IMR-90 (cell line): ENCODE data around the gene TECPR2. TPM values are rescaled to one million over a fixed set of nuclear protein-coding genes. Genes with fewer than 3 reads are reported as not detected.

Experiments used
- ATAC-seq: fragments of 200-7000 bp; cut with Tn5 transposase; 2 replicates; pipeline ENCODE4 v1.9.1; 2020; ENCODE audit warnings: low read depth, mild to moderate bottlenecking, moderate library complexity
- BruUV-seq: library from RNA; stranded (reverse); fragments of 400-500 nt; replicated peaks from 2 replicates; lab custom pipeline; 2021; lab: Mats Ljungman, UMichigan
- CTCF ChIA-PET: fragments of 300-600 bp; formaldehyde crosslinking; extraction: SDS; loops from one replicate; lab custom pipeline; 2021; ENCODE audit warnings: antibody characterized with exemption; lab: Yijun Ruan, JAX
- POLR2A ChIA-PET: fragments of 300-600 bp; sonication (Branson Sonifier 250); formaldehyde crosslinking; loops from one replicate; lab custom pipeline; 2022; ENCODE audit warnings: antibody characterized with exemption; ENCODE audit not compliant: unreplicated experiment; lab: Charles Lee
- DNase-seq: peaks from one replicate; pipeline ENCODE4 v3.0.0; 2013
- H2AFZ ChIP-seq: replicated peaks from 2 replicates; pipeline ENCODE3; 2013; ENCODE audit warnings: low read length, mild to moderate bottlenecking; ENCODE audit not compliant: poor library complexity
- H2AK5ac ChIP-seq: 2 replicates; pipeline ENCODE4 v1.6.1; 2013; ENCODE audit warnings: low read depth, low read length, inconsistent platforms
- H2AK9ac ChIP-seq: replicated peaks from 2 replicates; pipeline ENCODE3; 2013; ENCODE audit warnings: mild to moderate bottlenecking, low read depth, low read length, moderate library complexity; ENCODE audit not compliant: poor library complexity
- H2BK120ac ChIP-seq: 2 replicates; pipeline ENCODE4 v1.6.1; 2013; ENCODE audit warnings: low read depth, low read length, inconsistent platforms
- H2BK15ac ChIP-seq: 3 replicates; pipeline ENCODE4 v1.6.1; 2013; ENCODE audit warnings: low read depth, low read length, inconsistent platforms
- H2BK20ac ChIP-seq: 2 replicates; pipeline ENCODE4 v1.6.1; 2013; ENCODE audit warnings: low read depth, mild to moderate bottlenecking, inconsistent platforms, low read length, moderate library complexity
- H2BK5ac ChIP-seq: 2 replicates; pipeline ENCODE4 v1.6.1; 2013; ENCODE audit warnings: mild to moderate bottlenecking, low read depth, low read length, inconsistent platforms; ENCODE audit not compliant: poor library complexity, severe bottlenecking
- H3K14ac ChIP-seq: replicated peaks from 2 replicates; pipeline ENCODE4 v1.6.1; 2013; ENCODE audit warnings: low read depth, low read length, inconsistent platforms
- H3K18ac ChIP-seq: 2 replicates; pipeline ENCODE4 v1.6.1; 2013; ENCODE audit warnings: low read depth, low read length, control low read depth
- H3K23ac ChIP-seq: 2 replicates; pipeline ENCODE4 v1.6.1; 2013; ENCODE audit warnings: low read depth, low read length, inconsistent platforms
- H3K27ac ChIP-seq: 2 replicates; pipeline ENCODE4 v1.5.1; 2013; ENCODE audit warnings: mild to moderate bottlenecking, control low read depth, low read length; ENCODE audit not compliant: insufficient read depth
- H3K27me3 ChIP-seq: 2 replicates; pipeline ENCODE4 v1.6.1; 2013; ENCODE audit warnings: low read length; ENCODE audit not compliant: control insufficient read depth, insufficient read depth
- H3K36me3 ChIP-seq: 2 replicates; pipeline ENCODE4 v1.6.1; 2013; ENCODE audit warnings: low read length, mixed read lengths; ENCODE audit not compliant: control insufficient read depth, insufficient read depth
- H3K4ac ChIP-seq: 2 replicates; pipeline ENCODE4 v1.6.1; 2013; ENCODE audit warnings: low read depth, low read length, inconsistent platforms
- H3K4me1 ChIP-seq: 2 replicates; pipeline ENCODE4 v1.6.1; 2013; ENCODE audit warnings: low read length, mixed read lengths; ENCODE audit not compliant: control insufficient read depth, insufficient read depth
- H3K4me2 ChIP-seq: 2 replicates; pipeline ENCODE4 v1.6.1; 2013; ENCODE audit warnings: low read depth, mild to moderate bottlenecking, control low read depth, low read length, moderate library complexity
- H3K4me3 ChIP-seq: 2 replicates; pipeline ENCODE4 v1.5.1; 2013; ENCODE audit warnings: low read depth, mild to moderate bottlenecking, control low read depth, low read length, moderate library complexity; ENCODE audit not compliant: insufficient read depth
- H3K56ac ChIP-seq: 2 replicates; pipeline ENCODE4 v1.6.1; 2013; ENCODE audit warnings: low read length, inconsistent platforms; ENCODE audit not compliant: insufficient read depth; ENCODE audit errors: extremely low read depth
- H3K79me1 ChIP-seq, 2 experiments: 2 replicates each; pipeline ENCODE4 v1.6.1; 2013; ENCODE audit warnings: low read length in 2 of 2, inconsistent platforms in 1 of 2, low read depth in 1 of 2
- H3K9ac ChIP-seq: 2 replicates; pipeline ENCODE4 v1.6.1; 2013; ENCODE audit warnings: low read depth, low read length, control low read depth
- H3K9me1 ChIP-seq: 2 replicates; pipeline ENCODE4 v1.6.1; 2013; ENCODE audit warnings: low read length, inconsistent platforms; ENCODE audit not compliant: insufficient read depth
- H3K9me3 ChIP-seq: 2 replicates; pipeline ENCODE4 v1.6.1; 2013; ENCODE audit warnings: low read length; ENCODE audit not compliant: control insufficient read depth, insufficient read depth
- H4K20me1 ChIP-seq: 2 replicates; pipeline ENCODE4 v1.6.1; 2013; ENCODE audit warnings: low read length, inconsistent platforms; ENCODE audit not compliant: insufficient read depth
- H4K5ac ChIP-seq: 2 replicates; pipeline ENCODE4 v1.6.1; 2013; ENCODE audit warnings: mild to moderate bottlenecking, low read depth, low read length, control low read depth
- H4K8ac ChIP-seq, 2 experiments: 2 replicates each; pipeline ENCODE4 v1.6.1; 2013; ENCODE audit warnings: low read depth in 2 of 2, low read length in 2 of 2, control low read depth in 1 of 2, inconsistent platforms in 1 of 2
- H4K91ac ChIP-seq: 2 replicates; pipeline ENCODE4 v1.6.1; 2013; ENCODE audit warnings: low read depth, low read length, inconsistent platforms; ENCODE audit not compliant: insufficient read depth
- BHLHE40 ChIP-seq: fragments of 150-350 bp; IDR thresholded peaks from 2 replicates; pipeline ENCODE4 v1.6.1; 2016; ENCODE audit warnings: mild to moderate bottlenecking, low read depth, low read length
- CEBPB ChIP-seq: IDR thresholded peaks from 2 replicates; pipeline ENCODE4 v1.6.1; 2012; ENCODE audit warnings: low read depth, low read length, improper control_type of control experiment
- CHD1 ChIP-seq: IDR thresholded peaks from 2 replicates; pipeline ENCODE4 v1.6.1; 2012; ENCODE audit warnings: low read depth, low read length, improper control_type of control experiment
- ELK1 ChIP-seq: fragments of 150-350 bp; IDR thresholded peaks from 2 replicates; pipeline ENCODE4 v1.6.1; 2016; ENCODE audit warnings: low read depth, mild to moderate bottlenecking, low read length, moderate library complexity, borderline replicate concordance
- FOS ChIP-seq: fragments of 150-350 bp; IDR thresholded peaks from 2 replicates; pipeline ENCODE4 v1.6.1; 2016; ENCODE audit warnings: low read depth, low read length
- MAFK ChIP-seq: IDR thresholded peaks from 2 replicates; pipeline ENCODE4 v1.6.1; 2012; ENCODE audit warnings: low read depth, low read length, improper control_type of control experiment
- MAZ ChIP-seq: IDR thresholded peaks from 2 replicates; pipeline ENCODE4 v1.6.1; 2012; ENCODE audit warnings: low read depth, mild to moderate bottlenecking, low read length, improper control_type of control experiment, moderate library complexity, borderline replicate concordance
- MXI1 ChIP-seq: IDR thresholded peaks from 2 replicates; pipeline ENCODE4 v1.6.1; 2012; ENCODE audit warnings: low read depth, mild to moderate bottlenecking, low read length, moderate library complexity, borderline replicate concordance
- NFE2L2 ChIP-seq: fragments of 150-350 bp; IDR thresholded peaks from 2 replicates; pipeline ENCODE4 v1.6.1; 2016; ENCODE audit warnings: low read depth, mild to moderate bottlenecking, low read length
- RAD21 ChIP-seq: IDR thresholded peaks from 2 replicates; pipeline ENCODE4 v1.6.1; 2012; ENCODE audit warnings: low read length, improper control_type of control experiment
- RFX5 ChIP-seq: IDR thresholded peaks from 2 replicates; pipeline ENCODE4 v1.8.0; 2012; ENCODE audit warnings: low read depth, mild to moderate bottlenecking, low read length, moderate library complexity
- SMC3 ChIP-seq: fragments of 150-350 bp; IDR thresholded peaks from 2 replicates; pipeline ENCODE4 v1.6.1; 2016; ENCODE audit warnings: low read depth, mild to moderate bottlenecking, antibody characterized with exemption, low read length, moderate library complexity
- WGBS, 2 experiments: methylation state at CpG; one replicate each; pipeline versions ENCODE4 v1.1.5 to v1.1.7; 2013; ENCODE audit warnings: missing lambda C conversion rate in 2 of 2; ENCODE audit not compliant: insufficient read length in 1 of 2; ENCODE audit errors: extremely low coverage in 2 of 2; 5-methylcytosine and 5-hydroxymethylcytosine counted together
- dilution Hi-C: fragments of 300-500 bp; cut with HindIII; formaldehyde crosslinking; loops from one replicate; pipeline ENCODE4 v1.14.3; 2018; ENCODE audit warnings: low sequenced_read_pairs; ENCODE audit not compliant: unreplicated experiment
- in situ Hi-C: fragments of 300-500 bp; cut with MboI; formaldehyde crosslinking; loops from 3 replicates; pipeline ENCODE4 v1.14.3; 2019; ENCODE audit warnings: low sequenced_read_pairs, inconsistent platforms, mixed read lengths
- intact Hi-C: fragments of 100-400 bp; cut with micrococcal nuclease; formaldehyde crosslinking; loops from 2 replicates; pipeline ENCODE4 v1.10.0; 2022
- polyA plus RNA-seq, 3 experiments: library from polyadenylated mRNA; depleted of rRNA; stranded (reverse); fragments of >200 nt; gene quantifications; 2 replicates each; pipeline ENCODE4 v1.2.3, GENCODE V29; 2012; ENCODE audit warnings: low replicate concordance in 1 of 3
- total RNA-seq: library from RNA; depleted of rRNA; stranded (reverse); fragments of >200 nt; gene quantifications from 2 replicates; pipeline ENCODE4 v1.2.3, GENCODE V29; 2012
- TF ChIP-seq, protein P1 (sequence below): conservative IDR thresholded peaks from 2 replicates; pipeline ENCODE4 v1.5.1; 2012; ENCODE audit warnings: mild to moderate bottlenecking, low read depth, low read length, improper control_type of control experiment

Gene TECPR2
- total and polyA plus RNA-seq, 2 of the 4 experiments (the other 2 are of a cell fraction) = 9.5 to 11.7 TPM

- TF ChIP-seq MAZ (no peak), FOS (no peak), NFE2L2 (no peak), SMC3 (no peak), ELK1 (no peak), CEBPB (no peak), MAFK (no peak), RFX5 (no peak), CHD1 (no peak), RAD21 (no peak), BHLHE40 (no peak), MXI1 (no peak)
- TF ChIP-seq, protein P1, sequence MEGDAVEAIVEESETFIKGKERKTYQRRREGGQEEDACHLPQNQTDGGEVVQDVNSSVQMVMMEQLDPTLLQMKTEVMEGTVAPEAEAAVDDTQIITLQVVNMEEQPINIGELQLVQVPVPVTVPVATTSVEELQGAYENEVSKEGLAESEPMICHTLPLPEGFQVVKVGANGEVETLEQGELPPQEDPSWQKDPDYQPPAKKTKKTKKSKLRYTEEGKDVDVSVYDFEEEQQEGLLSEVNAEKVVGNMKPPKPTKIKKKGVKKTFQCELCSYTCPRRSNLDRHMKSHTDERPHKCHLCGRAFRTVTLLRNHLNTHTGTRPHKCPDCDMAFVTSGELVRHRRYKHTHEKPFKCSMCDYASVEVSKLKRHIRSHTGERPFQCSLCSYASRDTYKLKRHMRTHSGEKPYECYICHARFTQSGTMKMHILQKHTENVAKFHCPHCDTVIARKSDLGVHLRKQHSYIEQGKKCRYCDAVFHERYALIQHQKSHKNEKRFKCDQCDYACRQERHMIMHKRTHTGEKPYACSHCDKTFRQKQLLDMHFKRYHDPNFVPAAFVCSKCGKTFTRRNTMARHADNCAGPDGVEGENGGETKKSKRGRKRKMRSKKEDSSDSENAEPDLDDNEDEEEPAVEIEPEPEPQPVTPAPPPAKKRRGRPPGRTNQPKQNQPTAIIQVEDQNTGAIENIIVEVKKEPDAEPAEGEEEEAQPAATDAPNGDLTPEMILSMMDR = no peak
- no peak for DNase-seq
- no peaks in the 10 kb centered on the region for H3K9me1 ChIP-seq
These were observed 123.9 kb downstream of the TECPR2 start for GRCh38 chr14:102486513-102487203.

More at GRCh38 chr14:102486513-102487203, 123.9 kb downstream of the TECPR2 start:
- CTCF ChIA-PET = interaction anchor here (0.6 kb wide), 3 partner anchors 8 to 108 kb away, joined by 3 to 7 read pairs (median 4); no protein-coding TSS in a partner anchor
- H4K20me1 ChIP-seq = peaks cover 3% of the 10 kb centered on the region
- peaks cover 0 to 8% of the 10 kb centered on the region in 2 experiments; a peak in 1 of 4 replicates for H3K79me1 ChIP-seq
- no peak overlapping the region for H3K4me2 ChIP-seq
- peak overlapping the region; percentile 60 for H2AFZ ChIP-seq
- POLR2A ChIA-PET = interaction anchor here (0.6 kb wide), 1 partner anchor 10 kb away, joined by 5 read pairs; no protein-coding TSS in a partner anchor
- peaks cover 1% of the 10 kb centered on the region; the same call in 1 of the 2 replicates for H3K36me3 ChIP-seq
- H3K18ac ChIP-seq = no peak overlapping the region
- WGBS, 2 experiments = 100% methylated on average over 3 of the region's 17 CpGs; no CpG with 5 or more reads in 1 of the 2 experiments
- H3K9ac ChIP-seq = no peak overlapping the region
- no peak overlapping the region for H3K14ac ChIP-seq
- intact Hi-C loops = no loop called here
- BruUV-seq = no TSS peak
- no peak overlapping the region for H3K4ac ChIP-seq
- peaks cover 2% of the 10 kb centered on the region; the same call in 1 of the 2 replicates for H3K4me1 ChIP-seq
- H2BK5ac ChIP-seq = no peak overlapping the region
- no peaks in the 10 kb centered on the region for H3K27me3 ChIP-seq
- H2AK9ac ChIP-seq = no peak overlapping the region
- H2BK120ac ChIP-seq = no peak overlapping the region
- no peak overlapping the region for H4K8ac ChIP-seq
- no peak overlapping the region for H2BK15ac ChIP-seq
- no peak overlapping the region for H3K56ac ChIP-seq
- no peak overlapping the region for H3K4me3 ChIP-seq
- dilution Hi-C loops = no loop called here
- H2BK20ac ChIP-seq = no peak overlapping the region
- H4K5ac ChIP-seq = no peak overlapping the region
- H2AK5ac ChIP-seq = no peak overlapping the region
- in situ Hi-C loops = no loop called here
- H3K9me3 ChIP-seq = no peaks in the 10 kb centered on the region
- H3K27ac ChIP-seq = no peak overlapping the region
- ATAC-seq = no peak
- no peak overlapping the region for H4K91ac ChIP-seq
- no peak overlapping the region for H3K23ac ChIP-seq
